Measurements from ENCODE around the gene CDC25B. TPM values are rescaled to one million over a fixed set of nuclear protein-coding genes. Genes with fewer than 3 reads are reported as not detected.

CDC25B gene
- total RNA-seq, 1 experiment from 2014 or later, result 91.0 TPM

- H2AFZ ChIP-seq, result peak overlapping the region; percentile 99
- H3K4me3 ChIP-seq, result peak overlapping the region; percentile 100
- H4K20me1 ChIP-seq (ENCODE audit: insufficient read depth), result peaks cover 7% of the 10 kb centered on the region; the same call in 1 of the 2 replicates
- no peaks in the 10 kb centered on the region for H3K9me3 ChIP-seq (ENCODE audit: insufficient read depth, low read depth)
- H3K79me2 ChIP-seq (ENCODE audit: low read depth), result peaks cover 46% of the 10 kb centered on the region
- no peaks in the 10 kb centered on the region for H3K36me3 ChIP-seq (ENCODE audit: low read depth)
- TF ChIP-seq, protein P1, sequence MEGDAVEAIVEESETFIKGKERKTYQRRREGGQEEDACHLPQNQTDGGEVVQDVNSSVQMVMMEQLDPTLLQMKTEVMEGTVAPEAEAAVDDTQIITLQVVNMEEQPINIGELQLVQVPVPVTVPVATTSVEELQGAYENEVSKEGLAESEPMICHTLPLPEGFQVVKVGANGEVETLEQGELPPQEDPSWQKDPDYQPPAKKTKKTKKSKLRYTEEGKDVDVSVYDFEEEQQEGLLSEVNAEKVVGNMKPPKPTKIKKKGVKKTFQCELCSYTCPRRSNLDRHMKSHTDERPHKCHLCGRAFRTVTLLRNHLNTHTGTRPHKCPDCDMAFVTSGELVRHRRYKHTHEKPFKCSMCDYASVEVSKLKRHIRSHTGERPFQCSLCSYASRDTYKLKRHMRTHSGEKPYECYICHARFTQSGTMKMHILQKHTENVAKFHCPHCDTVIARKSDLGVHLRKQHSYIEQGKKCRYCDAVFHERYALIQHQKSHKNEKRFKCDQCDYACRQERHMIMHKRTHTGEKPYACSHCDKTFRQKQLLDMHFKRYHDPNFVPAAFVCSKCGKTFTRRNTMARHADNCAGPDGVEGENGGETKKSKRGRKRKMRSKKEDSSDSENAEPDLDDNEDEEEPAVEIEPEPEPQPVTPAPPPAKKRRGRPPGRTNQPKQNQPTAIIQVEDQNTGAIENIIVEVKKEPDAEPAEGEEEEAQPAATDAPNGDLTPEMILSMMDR (conservative IDR thresholded peaks at IDR 0.05), result no peak
- no peak for TF ChIP-seq EZH2 (IDR thresholded peaks at IDR 0.05; ENCODE audit: low read depth)
- DNase-seq, result no peak
- H3K9me2 ChIP-seq (ENCODE audit: insufficient read depth), result no peaks in the 10 kb centered on the region
- intact Hi-C loops (cut with micrococcal nuclease; ENCODE audit: unreplicated experiment), result loop anchor here (1.0 to 10.0 kb wide), 3 partner anchors 26 to 132 kb away; partner anchors contain the start of genes AP5S1, CENPB and SIGLEC1
- H3K27me3 ChIP-seq (ENCODE audit: insufficient read depth, low read depth), result no peaks in the 10 kb centered on the region
- H3K27ac ChIP-seq, result peak overlapping the region; percentile 88
- ChIA-PET POLR2A (ENCODE audit: unreplicated experiment) (no interaction called here), CTCF (no interaction called here)
- BruUV-seq (replicated peaks), result no TSS peak
- peaks cover 36% of the 10 kb centered on the region; the same call in 1 of the 2 replicates for H3F3A ChIP-seq (ENCODE audit: insufficient read depth, low read depth)
- H3K4me2 ChIP-seq, result peak overlapping the region; percentile 99
- peaks cover 55% of the 10 kb centered on the region for H3K4me1 ChIP-seq (replicated peaks; ENCODE audit: insufficient read depth)
Observed at GRCh38 chr20:3846378-3846739, 50.2 kb downstream of the CDC25B start.

DNA sequence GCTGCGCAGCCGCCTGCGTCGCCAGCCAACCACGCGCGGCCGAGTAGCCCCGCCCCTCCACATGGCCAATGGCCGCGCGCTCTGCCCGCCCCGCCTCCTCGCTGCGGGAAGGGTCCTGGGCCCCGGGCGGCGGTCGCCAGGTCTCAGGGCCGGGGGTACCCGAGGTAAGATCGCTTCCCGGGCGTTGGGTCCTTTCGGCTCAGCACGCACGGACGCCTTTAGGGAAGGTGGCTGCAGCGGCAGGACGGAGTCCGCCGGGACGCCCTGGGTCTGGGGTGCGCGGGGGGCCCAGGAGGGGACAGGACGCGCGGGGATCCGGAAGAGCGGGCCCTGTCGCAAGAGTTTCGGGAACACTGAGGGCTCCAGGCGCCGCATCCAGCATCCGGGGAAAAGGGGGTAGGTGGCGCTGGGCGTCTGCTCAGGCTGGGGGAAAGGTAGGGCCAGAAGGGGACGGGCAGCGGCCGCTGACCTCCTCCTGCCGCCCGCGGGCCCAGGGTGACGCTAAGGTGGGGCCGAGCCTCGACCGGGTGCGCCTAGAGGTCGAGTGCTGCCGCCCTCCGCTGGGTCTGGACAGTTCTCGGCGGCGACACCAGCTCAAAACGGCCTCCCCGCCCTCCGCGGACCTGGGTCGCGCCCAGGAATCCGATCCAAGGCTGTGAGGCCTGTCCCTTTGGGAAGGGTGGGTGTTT is 50.8 kb downstream of the CDC25B start, which contains the start of gene MAVS:
Gene MAVS (plus strand): TSS at position 95 of the 689 bp plus-strand sequence. CDS start 7,791 bp downstream, outside the sequence.
- Histone ChIP-seq H3K27ac (peak within 1 kb of the TSS; percentile 88), H3K9me2 (ENCODE audit: insufficient read depth) (no peaks in the 10 kb centered on the region), H3K79me2 (ENCODE audit: low read depth) (peaks cover 46% of the 10 kb centered on the region), H3K4me2 (peak within 1 kb of the TSS; percentile 99), H3K4me1 (replicated peaks; ENCODE audit: insufficient read depth) (peaks cover 54% of the 10 kb centered on the region), H4K20me1 (ENCODE audit: insufficient read depth) (peaks cover 7% of the 10 kb centered on the region; the same call in 1 of the 2 replicates), H3K36me3 (ENCODE audit: low read depth) (no peaks in the 10 kb centered on the region), H3K9me3 (ENCODE audit: insufficient read depth, low read depth) (no peaks in the 10 kb centered on the region), H3K4me3 (peak within 1 kb of the TSS; percentile 100), H2AFZ (peak within 1 kb of the TSS; percentile 99), H3K27me3 (ENCODE audit: insufficient read depth, low read depth) (no peaks in the 10 kb centered on the region), H3F3A (ENCODE audit: insufficient read depth, low read depth) (peaks cover 36% of the 10 kb centered on the region; the same call in 1 of the 2 replicates)
- DNase-seq, result peak; percentile 66 to 91
- intact Hi-C loops (cut with micrococcal nuclease; ENCODE audit: unreplicated experiment), result loop anchor here (1.0 to 10.0 kb wide), 3 partner anchors 27 to 132 kb away; partner anchors contain the start of genes AP5S1, CENPB and SIGLEC1
- ChIA-PET POLR2A (ENCODE audit: unreplicated experiment) (no interaction called here), CTCF (interaction anchor here (0.6 kb wide), 1 partner anchor 28 kb away, joined by 4 read pairs; no protein-coding TSS in a partner anchor)
- TF ChIP-seq EZH2 (IDR thresholded peaks at IDR 0.05; ENCODE audit: low read depth), result no peak
- TF ChIP-seq, protein P1 (conservative IDR thresholded peaks at IDR 0.05), result no peak
- BruUV-seq (replicated peaks), result no TSS peak

DNA sequence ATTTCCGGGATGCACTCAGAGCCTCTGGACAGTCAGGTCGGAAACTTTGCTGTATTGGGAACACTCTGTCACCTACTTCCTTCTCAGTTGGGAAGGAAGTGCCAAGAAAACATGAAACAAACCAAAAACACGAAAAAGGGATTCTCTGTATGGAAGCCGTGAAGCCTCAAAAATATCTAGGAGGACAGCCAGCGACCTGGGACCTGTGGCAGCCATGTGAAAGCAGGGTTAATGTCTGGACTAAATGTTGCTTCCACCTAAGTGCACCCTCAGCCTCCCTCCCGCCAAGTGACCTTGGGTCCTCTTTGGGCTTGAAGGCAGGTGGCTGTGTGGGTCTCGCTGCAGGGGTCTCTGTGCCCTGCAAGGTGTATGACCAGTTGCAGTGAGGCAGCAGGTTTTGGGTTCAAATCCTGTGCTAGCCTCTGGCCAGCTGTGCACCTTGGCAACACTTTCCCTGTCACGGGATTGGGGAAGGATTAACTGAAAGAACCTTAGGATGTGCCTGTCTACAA is 51.4 kb downstream of the CDC25B start:
- Histone ChIP-seq H3K9me3 (ENCODE audit: insufficient read depth, low read depth) (no peaks in the 10 kb centered on the region), H3K4me1 (replicated peaks; ENCODE audit: insufficient read depth) (peaks cover 48% of the 10 kb centered on the region), H4K20me1 (ENCODE audit: insufficient read depth) (peaks cover 10% of the 10 kb centered on the region; the same call in 1 of the 2 replicates), H2AFZ (peak overlapping the region; percentile 99), H3K4me2 (peak overlapping the region; percentile 99), H3K4me3 (peak overlapping the region; percentile 100), H3K27ac (peak overlapping the region; percentile 88), H3K27me3 (ENCODE audit: insufficient read depth, low read depth) (no peaks in the 10 kb centered on the region), H3K9me2 (ENCODE audit: insufficient read depth) (no peaks in the 10 kb centered on the region), H3F3A (ENCODE audit: insufficient read depth, low read depth) (peaks cover 36% of the 10 kb centered on the region; the same call in 1 of the 2 replicates), H3K79me2 (ENCODE audit: low read depth) (peaks cover 50% of the 10 kb centered on the region), H3K36me3 (ENCODE audit: low read depth) (no peaks in the 10 kb centered on the region)
- CTCF ChIA-PET, result interaction anchor here (0.6 kb wide), 1 partner anchor 29 kb away, joined by 4 read pairs; no protein-coding TSS in a partner anchor
- TF ChIP-seq EZH2 (IDR thresholded peaks at IDR 0.05; ENCODE audit: low read depth), result no peak
- TF ChIP-seq, protein P1 (conservative IDR thresholded peaks at IDR 0.05), result no peak
- POLR2A ChIA-PET (ENCODE audit: unreplicated experiment), result no interaction called here
- no peak for DNase-seq
- TSS peak; percentile 44 for BruUV-seq (replicated peaks)
- intact Hi-C loops (cut with micrococcal nuclease; ENCODE audit: unreplicated experiment), result loop anchor here (2.0 to 10.0 kb wide), 2 partner anchors 61 to 133 kb away; partner anchors contain the start of genes CENPB and SIGLEC1

All from PC-9 (cell line).